ENCODE data around the gene RPRD2. TPM values are rescaled to one million over a fixed set of nuclear protein-coding genes. Genes with fewer than 3 reads are reported as not detected.

The RPRD2 gene
- total RNA-seq, 1 experiment from 2014 or later = 37.8 TPM

GRCh38 chr1:150322310-150322709 lies 41.6 kb upstream of the RPRD2 start:
- intact Hi-C loops (cut with micrococcal nuclease; ENCODE audit: unreplicated experiment) = loop anchor here (5.0 kb wide), 1 partner anchor 65 kb away; the partner anchor contains the start of gene CA14
- no TSS peak for BruUV-seq (replicated peaks)
- peak overlapping the region; percentile 90 for H3K4me3 Mint-ChIP-seq (ENCODE audit: low read depth, unreplicated experiment)
- H3K27me3 Mint-ChIP-seq (ENCODE audit: unreplicated experiment) = no peaks in the 10 kb centered on the region
- peaks cover 62% of the 10 kb centered on the region for H3K36me3 Mint-ChIP-seq (ENCODE audit: insufficient read depth, unreplicated experiment)
- TF ChIP-seq CTCF (IDR thresholded peaks at IDR 0.05; ENCODE audit: unreplicated experiment) = no peak
- no peaks in the 10 kb centered on the region for H3K9me3 Mint-ChIP-seq (ENCODE audit: low read depth, unreplicated experiment)
- H3K27ac Mint-ChIP-seq (ENCODE audit: unreplicated experiment) = peak overlapping the region; percentile 91
- CTCF ChIA-PET = interaction anchor here (0.7 kb wide), 1 partner anchor 1174 kb away, joined by 4 read pairs; no protein-coding TSS in a partner anchor
- no peaks in the 10 kb centered on the region for H3K4me1 Mint-ChIP-seq (ENCODE audit: low read depth, unreplicated experiment)
- DNase-seq = no peak

- CTCF ChIA-PET = no interaction called here
- Mint-ChIP-seq H3K27me3 (ENCODE audit: unreplicated experiment) (no peaks in the 10 kb centered on the region), H3K36me3 (ENCODE audit: insufficient read depth, unreplicated experiment) (peaks cover 99% of the 10 kb centered on the region), H3K4me1 (ENCODE audit: low read depth, unreplicated experiment) (no peaks in the 10 kb centered on the region), H3K27ac (ENCODE audit: unreplicated experiment) (no peak overlapping the region), H3K9me3 (ENCODE audit: low read depth, unreplicated experiment) (no peaks in the 10 kb centered on the region), H3K4me3 (ENCODE audit: low read depth, unreplicated experiment) (no peak overlapping the region)
- intact Hi-C loops (cut with micrococcal nuclease; ENCODE audit: unreplicated experiment) = no loop called here
- TF ChIP-seq CTCF (IDR thresholded peaks at IDR 0.05; ENCODE audit: unreplicated experiment) = no peak
- BruUV-seq (replicated peaks) = no TSS peak
- DNase-seq = no peak
These were observed 31.2 kb upstream of the RPRD2 start for GRCh38 chr1:150332651-150333290.

GRCh38 chr1:150346316-150346715 lies 17.6 kb upstream of the RPRD2 start:
- Mint-ChIP-seq H3K27ac (ENCODE audit: unreplicated experiment) (no peak overlapping the region), H3K36me3 (ENCODE audit: insufficient read depth, unreplicated experiment) (peaks cover 64% of the 10 kb centered on the region)
- BruUV-seq (replicated peaks) = no TSS peak

GRCh38 chr1:150352866-150353265 lies 11.1 kb upstream of the RPRD2 start:
- TF ChIP-seq CTCF (IDR thresholded peaks at IDR 0.05; ENCODE audit: unreplicated experiment) = no peak
- no TSS peak for BruUV-seq (replicated peaks)
- Mint-ChIP-seq H3K4me1 (ENCODE audit: low read depth, unreplicated experiment) (no peaks in the 10 kb centered on the region), H3K27me3 (ENCODE audit: unreplicated experiment) (no peaks in the 10 kb centered on the region), H3K4me3 (ENCODE audit: low read depth, unreplicated experiment) (no peak overlapping the region), H3K9me3 (ENCODE audit: low read depth, unreplicated experiment) (no peaks in the 10 kb centered on the region), H3K27ac (ENCODE audit: unreplicated experiment) (no peak overlapping the region), H3K36me3 (ENCODE audit: insufficient read depth, unreplicated experiment) (peaks cover 65% of the 10 kb centered on the region)
- CTCF ChIA-PET = interaction anchor here (0.7 kb wide), 1 partner anchor 104 kb away, joined by 3 read pairs; no protein-coding TSS in a partner anchor
- intact Hi-C loops (cut with micrococcal nuclease; ENCODE audit: unreplicated experiment) = no loop called here
- DNase-seq = no peak

More at GRCh38 chr1:150346316-150346715, 17.6 kb upstream of the RPRD2 start:
- TF ChIP-seq CTCF (IDR thresholded peaks at IDR 0.05; ENCODE audit: unreplicated experiment) = no peak
- Mint-ChIP-seq H3K4me3 (ENCODE audit: low read depth, unreplicated experiment) (no peak overlapping the region), H3K4me1 (ENCODE audit: low read depth, unreplicated experiment) (no peaks in the 10 kb centered on the region), H3K27me3 (ENCODE audit: unreplicated experiment) (no peaks in the 10 kb centered on the region), H3K9me3 (ENCODE audit: low read depth, unreplicated experiment) (no peaks in the 10 kb centered on the region)
- CTCF ChIA-PET = interaction anchor here (0.6 to 1.5 kb wide), 2 partner anchors 8 to 17 kb away, joined by 3 to 4 read pairs; no protein-coding TSS in a partner anchor
- intact Hi-C loops (cut with micrococcal nuclease; ENCODE audit: unreplicated experiment) = no loop called here
- DNase-seq = no peak
